Dedifferentiated amniotic fluid mesenchymal stem cell (primary cell): ENCODE measurements around the gene ENAH.
"Not testable (repeated sequence)": the region's sequence is repeated elsewhere in the genome, so short reads cannot be mapped to it uniquely, and the experiment has no call there.

ENCODE experiments used
- DNase-seq: peaks from one replicate; pipeline ENCODE4 v3.0.0-alpha.2; 2016; ENCODE audit errors: extremely low spot score

The ENAH gene

GRCh38 chr1:225677350-225678124 lies 24.6 kb upstream of the ENAH start:
- no peak for DNase-seq

- no peak for DNase-seq
These were observed 21.5 kb upstream of the ENAH start for GRCh38 chr1:225674381-225674780.

DNA sequence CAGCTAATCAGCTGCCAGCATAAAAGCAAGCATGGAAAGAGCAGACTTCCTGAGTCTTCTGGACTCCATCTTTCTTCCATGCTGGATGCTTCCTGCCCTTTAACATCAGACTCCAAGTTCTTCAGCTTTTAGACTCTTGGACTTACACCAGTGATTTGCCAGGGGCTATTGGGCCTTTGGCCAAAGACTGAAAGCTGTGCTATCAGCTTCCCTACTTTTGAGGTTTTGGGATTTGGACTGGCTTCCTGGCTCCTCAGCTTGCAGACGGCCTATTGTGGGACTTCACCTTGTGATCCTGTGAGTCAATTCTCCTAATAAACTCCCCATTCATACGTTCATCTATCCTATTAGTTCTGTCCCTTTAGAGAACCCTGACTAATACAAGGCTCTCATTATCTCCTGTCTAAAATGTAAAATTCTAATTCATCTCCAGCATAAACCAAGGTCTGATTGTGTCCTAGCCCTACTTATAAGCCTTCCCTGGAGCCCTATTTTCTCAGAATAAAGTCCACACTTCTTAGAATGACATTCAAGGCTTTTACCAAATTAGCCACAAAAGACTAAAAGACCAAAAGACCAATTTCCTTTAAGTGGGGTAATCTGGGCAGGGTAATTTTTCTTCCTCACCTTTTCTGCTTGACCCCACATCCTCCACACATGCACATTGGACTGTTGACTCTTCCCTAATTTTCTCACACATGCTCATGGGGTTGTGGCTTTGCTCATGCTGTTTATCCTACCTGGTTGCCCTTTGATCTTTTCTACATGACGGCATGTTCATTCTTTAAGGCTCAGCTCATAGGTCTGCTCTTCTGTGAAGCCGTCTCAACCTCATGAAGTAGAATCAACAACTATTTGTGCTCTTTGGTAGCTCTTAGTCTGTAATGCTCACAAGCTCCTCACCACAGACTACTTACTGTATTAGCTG lies 18.1 kb upstream of the ENAH start:
- no peak for DNase-seq

- no peak for DNase-seq
These were observed 17.4 kb upstream of the ENAH start for GRCh38 chr1:225670356-225670755.

GRCh38 chr1:225668222-225668621 lies 15.3 kb upstream of the ENAH start:
- no peak for DNase-seq

- DNase-seq: no peak
These were observed 14.4 kb upstream of the ENAH start for GRCh38 chr1:225667362-225667761.

DNA sequence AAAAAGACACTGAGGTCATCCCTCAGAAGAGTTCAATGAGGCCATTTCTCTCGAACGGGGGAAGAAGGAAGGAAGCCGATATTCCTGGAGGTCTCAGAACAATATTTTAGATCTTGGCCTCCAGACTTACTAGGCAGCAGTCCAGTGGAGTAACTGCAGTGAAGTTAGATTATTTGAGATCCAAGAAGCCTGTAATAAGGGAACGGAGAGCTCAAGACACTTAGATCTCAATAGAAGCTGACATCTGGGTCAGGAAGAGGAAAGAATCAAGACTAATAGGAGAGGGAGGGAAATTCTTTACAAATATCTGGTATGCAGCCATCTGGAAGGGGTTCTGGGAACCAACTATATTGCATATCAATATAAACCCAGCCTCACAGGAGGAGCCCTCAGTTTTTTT lies 13.6 kb upstream of the ENAH start:
- DNase-seq: no peak

- no peak for DNase-seq
These were observed 11.8 kb upstream of the ENAH start for GRCh38 chr1:225664762-225665161.

- no peak for DNase-seq
These were observed 9.2 kb upstream of the ENAH start for GRCh38 chr1:225662155-225662554.

GRCh38 chr1:225660544-225660946 lies 7.6 kb upstream of the ENAH start:
- DNase-seq: no peak

DNA sequence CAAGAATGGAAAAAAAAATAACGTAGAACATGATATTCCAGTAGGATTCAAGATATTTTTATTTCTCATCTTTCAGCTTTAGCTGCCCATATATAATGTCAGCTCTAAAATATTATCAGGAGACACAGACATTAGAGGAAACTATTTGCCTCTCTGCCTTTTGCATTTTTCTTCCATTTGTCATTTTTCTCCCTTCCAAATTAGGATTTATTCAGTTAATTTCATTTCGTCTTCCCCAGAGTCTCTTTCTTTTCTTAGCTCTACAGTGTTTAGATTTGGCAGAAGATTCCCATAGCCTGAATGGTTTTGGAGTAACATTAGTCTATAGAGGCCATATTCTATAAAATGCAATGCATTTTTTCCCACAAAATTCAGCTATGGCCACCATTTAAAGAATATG lies 5.1 kb upstream of the ENAH start:
- peak; percentile 47 for DNase-seq

GRCh38 chr1:225657462-225657989 lies 4.6 kb upstream of the ENAH start:
- peak; percentile 60 for DNase-seq

GRCh38 chr1:225656259-225656655 lies 3.3 kb upstream of the ENAH start:
- not testable (repeated sequence) for DNase-seq

- DNase-seq: peak; percentile 98
These were observed 2.8 kb upstream of the ENAH start for GRCh38 chr1:225655509-225656258.

DNA sequence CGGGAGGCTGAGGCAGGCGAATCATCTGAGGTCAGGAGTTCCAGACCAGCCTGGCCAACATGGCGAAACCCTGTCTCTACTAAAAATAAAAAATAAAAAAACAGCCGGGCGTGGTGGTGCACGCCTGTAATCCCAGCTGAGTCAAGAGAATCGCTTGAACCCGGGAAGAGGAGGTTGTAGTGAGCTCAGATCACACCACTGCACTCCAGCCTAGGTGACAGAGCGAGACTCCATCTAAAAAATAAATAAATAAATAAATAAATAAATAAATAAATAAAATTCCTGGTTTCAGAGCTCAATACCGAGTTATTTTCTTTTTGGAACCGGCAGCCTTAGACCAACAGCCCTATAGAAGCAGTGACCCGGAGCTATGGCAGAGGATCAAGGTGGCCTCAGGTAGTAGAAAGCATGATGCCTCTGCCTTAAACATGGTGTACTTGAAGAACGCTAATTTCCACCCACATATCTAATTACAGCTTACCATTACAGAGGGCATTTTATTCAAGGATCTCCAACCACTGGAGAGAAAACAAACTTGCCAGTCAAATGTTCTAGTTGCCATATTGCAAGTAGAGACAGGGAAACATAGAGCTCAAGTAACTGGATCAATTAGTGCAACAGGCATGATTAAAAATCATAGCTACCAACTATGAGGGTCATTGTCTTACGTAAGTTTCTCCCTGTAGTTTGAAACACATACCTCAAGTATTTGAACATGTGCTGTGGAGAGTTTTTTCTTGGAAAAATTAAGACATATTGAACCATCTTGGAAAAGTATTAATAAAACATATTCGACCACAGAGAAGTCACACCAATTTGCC lies 2.0 kb upstream of the ENAH start:
- no peak for DNase-seq

- DNase-seq: no peak
These were observed 1.3 kb upstream of the ENAH start for GRCh38 chr1:225654277-225654597.

GRCh38 chr1:225653463-225654276 lies 747 bp upstream of the ENAH start:
- peak; percentile 73 for DNase-seq

- DNase-seq: no peak
These were observed 823 bp downstream of the ENAH start for GRCh38 chr1:225651872-225652728.

GRCh38 chr1:225651376-225651871 lies 1.5 kb downstream of the ENAH start:
- peak; percentile 63 for DNase-seq
